CD4-positive, alpha-beta T cell treated with Interleukin-15 for 4 hours (primary cell): ENCODE data around the gene C11orf71.

Source experiments
- DNase-seq: peaks from one replicate; pipeline ENCODE4 v3.0.0-alpha.2; 2020; ENCODE audit warnings: low spot score

Gene C11orf71, protein sequence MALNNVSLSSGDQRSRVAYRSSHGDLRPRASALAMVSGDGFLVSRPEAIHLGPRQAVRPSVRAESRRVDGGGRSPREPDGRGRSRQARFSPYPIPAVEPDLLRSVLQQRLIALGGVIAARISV

DNA sequence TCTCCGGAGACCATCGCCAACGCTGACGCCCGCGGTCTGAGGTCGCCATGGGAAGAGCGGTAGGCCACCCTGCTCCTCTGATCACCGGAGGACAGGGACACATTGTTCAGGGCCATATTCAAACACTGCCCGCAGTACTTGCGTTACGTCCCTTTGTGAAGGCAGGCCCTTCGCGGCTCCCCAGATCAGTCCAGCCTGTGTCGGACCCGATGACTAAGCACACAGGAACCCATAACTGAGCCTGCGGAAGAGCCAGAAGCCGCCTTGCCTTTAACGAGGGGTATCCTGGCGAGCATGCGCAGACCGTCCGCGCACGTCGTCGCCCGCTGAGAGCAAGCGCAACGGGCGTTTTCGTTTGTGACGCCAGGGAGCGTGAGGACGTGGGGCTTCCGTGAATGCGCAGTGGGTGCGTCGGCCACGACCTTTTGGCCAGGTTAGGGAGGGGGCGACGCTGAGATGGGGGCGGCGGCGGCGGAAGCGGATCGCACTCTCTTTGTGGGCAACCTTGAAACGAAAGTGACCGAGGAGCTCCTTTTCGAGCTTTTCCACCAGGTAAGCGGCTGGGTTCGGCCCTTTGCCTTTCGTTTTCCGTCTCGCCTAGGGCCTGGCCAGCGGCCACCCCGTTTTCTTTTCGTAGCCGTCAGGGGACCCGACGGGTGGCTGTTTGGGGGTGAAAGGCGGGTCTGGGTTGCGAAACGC is at the start of gene C11orf71, which contains the start of gene RBM7:
Gene C11orf71 (minus strand): TSS at position 296 of the 699 bp plus-strand sequence. CDS start 180 bp downstream, at position 116.
Gene RBM7 (plus strand): TSS at position 451 of the 699 bp plus-strand sequence. CDS start 6 bp downstream, at position 457.
- DNase-seq: peak; percentile 99

DNA sequence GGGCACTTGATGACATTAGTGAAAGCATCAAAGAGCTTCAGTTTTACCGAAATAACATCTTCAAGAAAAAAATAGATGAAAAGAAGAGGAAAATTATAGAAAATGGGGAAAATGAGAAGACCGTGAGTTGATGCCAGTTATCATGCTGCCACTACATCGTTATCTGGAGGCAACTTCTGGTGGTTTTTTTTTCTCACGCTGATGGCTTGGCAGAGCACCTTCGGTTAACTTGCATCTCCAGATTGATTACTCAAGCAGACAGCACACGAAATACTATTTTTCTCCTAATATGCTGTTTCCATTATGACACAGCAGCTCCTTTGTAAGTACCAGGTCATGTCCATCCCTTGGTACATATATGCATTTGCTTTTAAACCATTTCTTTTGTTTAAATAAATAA is 49.5 kb upstream of the C11orf71 start:
- DNase-seq: no peak

DNA sequence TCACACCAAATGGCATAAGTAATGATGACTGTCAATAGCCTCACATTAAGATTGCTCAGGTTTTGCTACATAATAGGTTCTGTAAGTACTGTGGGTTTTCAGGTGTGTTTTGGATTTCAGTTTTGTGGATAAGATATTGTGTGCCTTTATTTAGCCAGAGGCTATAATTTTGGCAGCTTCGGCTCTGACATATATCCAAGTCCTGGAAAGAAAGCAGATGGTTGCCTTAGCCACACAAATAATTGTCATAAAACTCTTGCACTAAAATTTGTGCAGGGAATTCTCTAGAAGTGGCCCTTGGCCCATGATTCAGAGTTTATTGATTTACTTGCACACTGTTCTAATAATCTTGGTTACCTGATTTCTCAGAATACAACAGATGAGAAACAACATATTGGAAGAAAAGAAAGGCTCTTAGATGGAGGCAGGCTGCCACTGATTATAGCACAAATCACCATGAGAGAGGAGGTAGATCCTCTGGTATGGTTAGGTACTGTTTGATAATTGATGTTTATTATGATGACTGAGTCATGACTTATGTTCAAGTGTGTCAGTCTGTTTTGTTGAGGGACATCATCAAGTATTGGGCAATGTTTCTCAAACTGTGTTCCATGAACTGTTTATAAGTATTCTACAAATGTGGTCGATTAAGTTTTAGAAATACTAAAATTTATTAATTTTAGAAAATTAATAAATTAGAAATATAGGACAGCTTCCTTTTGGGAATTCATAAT is 48.6 kb upstream of the C11orf71 start:
- no peak for DNase-seq

DNA sequence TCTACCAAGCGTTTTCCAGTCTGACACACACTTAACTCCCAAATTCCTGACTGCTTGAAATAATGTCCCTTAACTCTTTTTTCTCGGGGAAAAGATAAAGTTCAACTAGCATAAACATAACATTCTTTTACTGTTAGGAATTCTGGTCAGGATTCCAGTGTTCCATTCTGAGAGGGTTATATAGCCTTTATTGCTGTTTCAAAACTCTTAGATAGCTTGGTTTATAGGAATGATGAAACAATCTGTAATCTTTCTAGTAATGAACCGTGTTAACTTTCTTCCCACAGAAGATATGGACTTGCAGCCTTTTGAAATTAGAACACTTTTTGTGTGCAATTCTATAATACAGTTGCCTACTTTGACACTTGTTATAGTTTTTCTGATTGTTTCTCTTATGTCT is 47.6 kb upstream of the C11orf71 start:
- DNase-seq: no peak

DNA sequence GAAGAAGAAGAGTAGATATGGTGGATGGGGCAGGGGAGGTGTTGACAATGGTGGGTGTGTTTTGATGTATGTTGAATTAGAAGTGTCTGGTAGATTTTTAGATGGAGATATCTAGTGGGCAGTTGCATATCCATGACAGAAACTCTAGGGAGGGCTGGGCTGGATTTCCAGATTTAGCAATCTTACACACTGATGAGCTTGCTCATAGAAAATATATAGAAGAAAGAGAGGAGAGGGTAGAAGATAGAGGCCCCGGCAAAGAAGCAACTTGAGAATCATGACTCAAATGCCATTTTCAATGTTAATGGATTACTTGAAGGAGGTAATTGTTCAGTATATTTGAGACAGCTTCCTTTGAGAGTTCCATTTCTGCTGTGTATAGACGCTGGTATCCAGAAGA is 47.1 kb upstream of the C11orf71 start:
- no peak for DNase-seq

DNA sequence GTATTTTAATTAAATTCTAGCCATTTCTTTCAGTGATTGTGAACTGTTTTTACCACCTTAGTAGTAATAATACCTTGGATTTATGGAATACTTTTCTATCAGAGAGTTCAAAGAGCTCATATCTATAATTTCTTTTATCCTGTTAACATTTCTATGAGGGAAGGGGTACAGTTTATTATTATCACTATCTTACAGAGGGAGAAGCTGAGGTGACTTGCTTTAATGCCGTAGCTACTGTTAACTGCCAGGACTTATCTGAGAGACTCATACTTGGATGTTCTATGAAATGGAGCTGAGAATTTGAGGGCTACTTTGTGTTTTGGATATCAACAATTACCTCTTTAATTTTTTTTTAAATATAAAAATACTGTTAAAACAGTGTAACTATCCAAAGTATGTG is 42.2 kb upstream of the C11orf71 start:
- no peak for DNase-seq

DNA sequence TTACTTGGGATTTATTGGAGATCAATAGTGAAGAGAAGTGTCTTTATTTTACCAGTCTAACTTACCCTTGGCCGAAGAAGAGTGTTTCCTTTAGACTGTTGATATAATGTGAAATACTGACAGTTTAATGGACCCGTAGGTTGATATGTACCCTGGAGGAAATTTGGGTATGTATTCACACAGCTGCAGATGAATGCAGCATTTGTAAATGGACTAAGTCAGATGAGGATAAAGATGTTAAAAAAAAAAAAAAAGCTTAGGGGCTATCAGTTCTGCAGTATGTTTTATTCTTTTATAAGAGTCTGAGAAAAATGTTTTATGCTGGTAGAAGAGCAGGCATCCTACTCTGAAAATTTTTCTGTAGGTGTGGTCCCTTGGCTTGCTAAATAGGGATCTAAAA is 41.6 kb upstream of the C11orf71 start:
- no peak for DNase-seq

DNA sequence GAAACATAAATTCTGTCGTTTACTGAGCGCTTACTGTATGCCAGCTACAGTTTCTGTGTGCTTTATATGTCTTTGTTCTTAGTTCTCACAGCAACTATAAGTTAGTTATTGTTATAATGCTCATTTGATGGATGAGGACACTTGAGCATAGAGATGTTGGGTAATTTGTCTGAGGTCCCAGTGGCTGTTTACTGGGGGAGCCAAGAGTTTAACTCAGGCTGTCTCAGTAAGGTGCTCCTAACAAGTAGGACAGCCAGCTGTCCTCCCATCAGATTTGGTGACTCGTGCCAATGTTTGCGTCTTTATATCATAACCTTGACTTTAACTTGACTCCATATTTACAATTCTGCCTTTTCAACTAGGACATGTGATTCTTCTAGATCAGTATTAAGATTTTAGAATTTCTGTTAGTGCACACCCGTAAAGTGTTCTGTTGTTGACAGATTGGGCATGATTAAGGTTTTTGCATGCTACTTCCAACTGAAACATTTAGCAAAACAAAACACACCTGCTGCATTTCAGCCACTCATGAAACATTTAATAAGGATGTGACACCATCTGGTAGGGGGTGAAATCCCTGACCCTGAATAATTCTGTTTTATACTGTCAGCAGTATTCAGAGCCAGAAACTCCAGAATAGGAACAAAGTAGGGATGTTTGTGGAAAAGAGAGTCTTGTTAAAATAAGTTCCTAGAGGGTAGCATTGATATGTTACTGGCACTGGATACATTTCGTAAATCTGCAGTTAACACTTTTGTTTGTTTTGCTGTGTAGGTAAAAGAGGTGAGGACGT is 40.9 kb upstream of the C11orf71 start:
- DNase-seq: no peak

DNA sequence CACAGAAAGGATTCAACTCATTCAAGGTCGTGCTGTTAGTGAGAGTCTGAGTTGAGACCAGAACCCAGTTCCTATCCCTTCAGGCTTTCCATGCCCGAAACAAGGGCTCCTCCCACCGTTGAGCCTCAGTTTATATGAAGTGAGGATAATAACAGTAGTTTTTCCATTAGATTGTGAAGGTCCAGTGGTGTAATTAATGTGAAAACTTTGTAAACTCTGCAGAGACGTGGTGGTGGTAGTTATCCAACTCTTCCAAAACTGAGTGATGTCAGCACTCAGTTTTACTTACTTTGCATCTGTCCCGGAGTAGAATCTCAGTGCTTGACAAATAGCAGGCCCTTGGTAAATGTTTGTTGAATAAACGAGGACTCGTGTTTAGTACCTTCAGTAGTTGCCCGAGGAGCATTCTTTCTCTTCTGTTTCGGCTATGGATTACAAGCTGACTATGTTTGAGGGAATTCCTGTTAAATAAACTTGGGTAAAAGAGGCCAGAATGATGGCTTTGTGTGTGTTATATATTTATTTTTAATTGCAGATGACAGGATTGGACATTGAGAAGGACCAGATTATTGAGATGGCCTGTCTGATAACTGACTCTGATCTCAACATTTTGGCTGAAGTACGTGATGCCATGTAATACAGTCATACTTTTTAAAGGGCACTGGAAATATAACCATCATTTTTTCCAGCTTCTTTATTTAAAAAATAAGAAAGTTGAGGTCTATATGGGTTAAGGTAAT is 40.0 kb upstream of the C11orf71 start:
- peak; percentile 8 for DNase-seq

DNA sequence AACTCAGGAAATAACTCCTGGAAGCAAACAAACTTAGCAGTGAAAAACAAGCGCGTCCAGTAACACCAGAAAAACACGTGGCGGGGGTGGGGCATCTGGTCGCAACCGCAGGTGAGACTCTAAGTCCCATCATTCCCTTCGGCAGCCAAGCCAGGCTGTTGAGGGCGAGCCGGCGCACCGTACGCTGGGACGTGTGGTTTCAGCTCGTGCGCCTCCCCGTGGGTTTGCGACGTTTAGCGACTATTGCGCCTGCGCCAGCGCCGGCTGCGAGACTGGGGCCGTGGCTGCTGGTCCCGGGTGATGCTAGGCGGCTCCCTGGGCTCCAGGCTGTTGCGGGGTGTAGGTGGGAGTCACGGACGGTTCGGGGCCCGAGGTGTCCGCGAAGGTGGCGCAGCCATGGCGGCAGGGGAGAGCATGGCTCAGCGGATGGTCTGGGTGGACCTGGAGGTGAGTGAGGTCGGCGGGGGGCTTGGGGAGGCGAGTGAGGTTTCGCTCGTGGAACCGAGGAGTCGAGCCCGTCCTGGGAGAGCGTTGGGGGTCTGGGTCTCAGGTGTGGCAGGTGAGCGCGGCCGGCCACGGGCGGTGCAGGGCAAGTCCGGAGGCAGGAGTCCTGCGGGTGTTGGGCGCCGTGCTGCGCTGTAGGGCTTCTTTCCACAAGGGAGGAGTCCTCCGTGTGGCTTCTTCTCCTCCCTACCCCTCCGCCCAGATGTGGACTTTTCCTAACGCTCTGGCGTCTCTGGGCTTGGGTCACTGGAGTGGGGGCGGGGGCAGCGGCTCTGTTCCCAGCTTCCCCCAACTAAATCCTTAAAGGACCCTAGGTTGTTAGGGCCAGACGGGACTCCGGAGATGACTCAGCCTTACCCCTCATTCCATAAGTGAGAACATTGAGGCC is 39.2 kb upstream of the C11orf71 start, which contains the start of gene REXO2:
Gene REXO2 (plus strand): TSS at position 239 of the 892 bp plus-strand sequence. CDS start 62 bp downstream, at position 301.
- peak; percentile 95 for DNase-seq

DNA sequence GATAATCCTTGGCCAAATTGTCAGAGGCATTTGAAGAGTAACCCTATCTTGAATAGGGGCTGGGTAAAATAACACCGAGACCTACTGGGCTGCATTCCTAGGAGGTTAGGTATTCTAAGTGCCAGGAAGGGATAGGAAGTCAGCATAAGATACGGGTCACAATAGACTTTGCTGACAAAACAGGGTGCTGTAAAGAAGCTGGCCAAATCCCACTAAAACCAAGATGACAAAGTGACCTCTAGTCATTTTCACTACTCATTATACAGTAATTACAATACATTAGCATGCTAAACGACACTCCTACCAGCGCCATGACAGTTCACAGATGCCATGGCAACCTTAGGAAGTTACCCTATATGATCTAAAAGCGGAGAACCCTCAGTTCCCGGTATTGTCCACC is 38.0 kb upstream of the C11orf71 start:
- DNase-seq: no peak

DNA sequence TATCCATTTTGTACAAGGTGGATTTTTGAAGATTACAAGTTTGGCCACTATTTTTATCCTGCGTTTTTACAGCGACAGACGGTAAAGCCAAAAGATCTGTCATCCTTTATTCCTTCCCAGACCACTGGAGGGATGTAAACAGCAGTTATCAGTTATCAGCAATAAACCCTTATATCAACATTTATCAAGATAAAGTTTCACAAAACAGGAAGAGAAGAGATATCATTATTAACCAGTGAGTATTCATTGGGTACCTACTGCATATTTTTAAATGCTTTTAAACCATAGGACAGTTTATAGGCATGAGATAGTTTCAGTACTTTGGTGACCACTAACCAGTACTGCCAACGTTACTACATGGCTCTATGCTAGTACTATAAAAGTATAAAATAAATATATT is 33.1 kb upstream of the C11orf71 start:
- DNase-seq: no peak

DNA sequence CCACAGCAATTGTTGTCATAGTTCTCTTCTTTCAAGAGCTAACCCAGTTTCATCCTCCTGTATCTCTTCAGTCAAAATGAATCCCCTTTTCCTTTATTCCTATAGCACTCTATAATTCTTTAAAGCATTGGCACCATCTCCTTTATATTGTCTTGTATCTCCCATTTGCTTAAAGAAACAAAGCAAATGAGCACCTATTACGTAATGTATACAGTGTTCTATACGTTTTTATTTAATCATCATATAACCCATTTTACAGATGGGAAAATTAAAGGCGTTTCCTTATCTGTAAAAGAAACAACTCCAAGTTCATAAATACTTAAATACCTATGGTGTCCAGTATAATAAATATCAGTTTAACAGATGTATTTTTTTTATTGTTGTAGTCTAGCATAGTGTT is 32.6 kb upstream of the C11orf71 start:
- no peak for DNase-seq

DNA sequence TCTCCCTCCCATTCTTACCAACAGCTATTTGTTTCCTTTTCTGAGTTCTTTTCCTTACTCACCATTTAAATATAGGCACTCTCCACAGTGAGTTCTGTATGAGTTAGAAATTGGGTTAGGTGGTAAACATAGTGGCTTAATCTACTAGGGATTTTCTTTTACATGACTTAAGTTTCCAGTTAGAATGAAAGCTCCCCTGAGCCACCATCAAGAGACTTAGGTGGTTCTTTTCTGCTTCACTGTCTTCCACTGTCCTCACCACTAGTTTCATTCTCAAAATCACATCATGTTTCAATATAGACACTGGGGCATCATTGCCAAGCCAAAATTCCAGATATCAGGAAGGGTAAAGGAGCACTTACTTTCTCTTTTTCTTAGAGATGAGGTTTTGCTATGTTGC is 30.0 kb upstream of the C11orf71 start:
- DNase-seq: no peak

DNA sequence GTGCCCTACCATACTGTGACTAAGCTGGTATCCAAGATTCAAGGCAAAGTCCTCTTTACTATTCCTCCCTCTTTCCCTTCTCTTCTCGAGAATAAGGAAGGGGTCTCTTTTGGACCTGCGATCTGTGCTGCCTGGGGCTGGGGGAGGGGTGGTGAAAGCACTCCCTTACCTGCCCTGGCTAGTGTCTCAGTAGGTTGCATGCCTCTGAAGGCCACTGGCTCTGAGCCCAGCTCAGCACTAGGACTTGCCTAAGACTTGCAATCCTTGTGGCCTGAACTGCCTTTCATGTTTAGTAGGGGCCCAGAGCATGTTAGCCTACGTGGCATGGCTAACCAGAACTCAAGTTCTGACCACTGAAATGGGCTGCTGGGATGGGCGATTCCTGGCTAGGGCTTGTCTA is 26.0 kb upstream of the C11orf71 start:
- DNase-seq: no peak

DNA sequence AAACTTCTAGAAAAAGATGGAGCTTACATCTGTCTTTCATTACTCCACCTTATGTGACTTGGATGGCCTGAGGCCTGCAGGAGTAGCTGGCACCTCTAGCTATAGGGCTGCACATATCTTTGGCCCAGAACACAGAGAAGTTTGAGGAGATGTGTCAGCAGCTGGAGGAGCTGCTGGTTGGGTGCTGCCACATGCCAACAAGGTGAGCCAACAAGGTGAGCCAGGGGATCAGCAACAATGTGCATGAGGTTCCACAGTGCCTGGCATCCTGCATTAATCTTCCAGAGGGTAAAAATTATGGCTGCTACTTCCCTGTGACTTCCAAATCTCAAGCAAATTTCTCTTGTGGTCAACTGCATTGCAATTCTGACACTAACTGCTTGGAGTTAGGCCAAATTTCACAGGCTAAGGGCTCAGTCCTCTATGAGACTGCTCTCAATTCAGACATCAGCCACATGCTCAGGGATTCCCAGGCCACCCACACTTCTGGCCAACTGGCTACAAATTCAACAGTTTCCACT is 16.2 kb upstream of the C11orf71 start:
- no peak for DNase-seq

DNA sequence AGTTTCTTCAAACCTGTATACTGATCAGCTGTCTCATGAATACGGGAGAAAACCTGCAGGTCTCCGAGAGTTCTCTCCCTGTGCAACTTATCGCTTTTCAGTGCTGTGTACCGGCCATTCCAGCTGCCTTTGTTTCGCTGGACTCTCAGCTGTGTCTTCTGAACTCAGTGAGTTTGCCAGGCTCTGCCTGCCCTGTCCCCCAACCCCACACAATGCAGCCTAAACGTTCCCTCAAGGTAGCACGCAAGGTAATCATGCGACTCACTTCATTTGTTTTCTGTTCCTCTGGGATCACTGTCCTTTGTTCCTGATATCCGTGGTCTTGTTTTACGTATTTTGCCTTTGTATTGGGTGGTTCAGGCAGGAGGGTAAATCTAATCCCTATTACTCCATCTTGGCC is 13.6 kb upstream of the C11orf71 start:
- no peak for DNase-seq

DNA sequence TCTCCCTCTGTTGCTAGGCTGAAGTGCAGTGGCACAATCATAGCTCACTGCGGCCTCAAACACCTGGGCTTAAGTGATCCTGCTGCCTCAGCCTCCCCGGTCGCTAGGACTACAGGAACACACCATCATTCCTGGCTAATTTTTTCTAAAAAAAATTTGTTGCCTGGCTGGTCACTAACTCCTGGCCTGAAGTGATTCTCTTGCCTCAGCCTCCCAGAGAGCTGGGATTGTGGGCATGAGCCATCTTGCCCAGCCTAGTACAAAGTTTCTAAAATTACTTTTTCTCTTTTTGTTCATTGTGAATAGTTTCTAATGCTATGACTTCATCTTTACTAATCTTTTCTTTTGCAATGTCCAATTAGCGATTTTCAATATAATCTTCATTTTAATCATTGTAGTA is 12.6 kb upstream of the C11orf71 start:
- DNase-seq: no peak

DNA sequence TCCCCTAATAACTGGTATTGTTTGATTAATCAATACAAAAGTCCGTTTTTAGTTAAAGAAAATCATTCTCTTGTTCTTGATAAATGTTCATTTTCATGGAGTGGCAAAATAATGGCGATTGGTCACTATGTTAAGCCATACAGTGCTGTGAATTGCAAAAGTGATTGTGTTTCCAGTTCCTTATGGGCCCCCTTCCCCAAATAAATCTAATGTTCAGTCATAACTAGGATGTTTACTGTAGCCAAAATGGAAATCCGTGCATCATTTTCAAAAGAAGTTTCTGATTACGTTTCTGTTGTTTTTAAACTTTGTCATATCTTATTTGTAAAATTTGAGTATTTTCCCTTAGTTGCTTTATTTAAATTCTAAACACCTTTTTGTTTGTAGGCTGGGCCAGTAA is 1.0 kb upstream of the C11orf71 start:
- DNase-seq: no peak

DNA sequence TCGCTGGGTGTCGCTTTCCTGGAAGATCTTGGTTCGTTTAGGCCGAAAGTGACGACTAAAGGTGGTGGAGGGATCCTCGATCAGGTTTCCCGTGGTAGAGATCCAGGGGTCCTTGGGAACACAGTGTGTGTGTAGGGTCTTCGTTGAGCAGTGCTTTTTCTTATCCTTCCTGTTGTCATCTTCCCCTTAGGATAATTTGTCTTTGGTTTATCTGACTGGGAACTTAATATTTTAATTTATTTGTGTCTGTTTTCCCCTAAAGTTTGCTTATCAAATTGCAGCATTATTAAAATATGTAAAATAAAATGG is 558 bp upstream of the C11orf71 start:
- no peak for DNase-seq
